Astrocyte of the cerebellum (primary cell): ENCODE results near the gene EFEMP2.

ENCODE experiments used
- DNase-seq: peaks from one replicate; pipeline ENCODE4 v3.0.0-alpha.2; 2011; ENCODE audit warnings: low read depth
- H3K4me3 ChIP-seq: 2 replicates; pipeline ENCODE4 v1.5.1; 2011; ENCODE audit warnings: mild to moderate bottlenecking, low read depth, low read length, moderate library complexity
- in situ Hi-C: cut with HindIII; loops from 2 replicates; pipeline ENCODE4 v1.10.0; 2017; ENCODE audit warnings: low sequenced_read_pairs
- TF ChIP-seq, protein P1 (sequence below): IDR thresholded peaks from 2 replicates; pipeline ENCODE4 v1.5.1; 2012; ENCODE audit warnings: low read length, low read depth, moderate library complexity, mild to moderate bottlenecking; ENCODE audit errors: missing control alignments

The EFEMP2 gene

GRCh38 chr11:65829459-65829858 is 43.1 kb downstream of the EFEMP2 start:
- in situ Hi-C loops: no loop called here
- no peak overlapping the region for H3K4me3 ChIP-seq
- TF ChIP-seq, protein P1, sequence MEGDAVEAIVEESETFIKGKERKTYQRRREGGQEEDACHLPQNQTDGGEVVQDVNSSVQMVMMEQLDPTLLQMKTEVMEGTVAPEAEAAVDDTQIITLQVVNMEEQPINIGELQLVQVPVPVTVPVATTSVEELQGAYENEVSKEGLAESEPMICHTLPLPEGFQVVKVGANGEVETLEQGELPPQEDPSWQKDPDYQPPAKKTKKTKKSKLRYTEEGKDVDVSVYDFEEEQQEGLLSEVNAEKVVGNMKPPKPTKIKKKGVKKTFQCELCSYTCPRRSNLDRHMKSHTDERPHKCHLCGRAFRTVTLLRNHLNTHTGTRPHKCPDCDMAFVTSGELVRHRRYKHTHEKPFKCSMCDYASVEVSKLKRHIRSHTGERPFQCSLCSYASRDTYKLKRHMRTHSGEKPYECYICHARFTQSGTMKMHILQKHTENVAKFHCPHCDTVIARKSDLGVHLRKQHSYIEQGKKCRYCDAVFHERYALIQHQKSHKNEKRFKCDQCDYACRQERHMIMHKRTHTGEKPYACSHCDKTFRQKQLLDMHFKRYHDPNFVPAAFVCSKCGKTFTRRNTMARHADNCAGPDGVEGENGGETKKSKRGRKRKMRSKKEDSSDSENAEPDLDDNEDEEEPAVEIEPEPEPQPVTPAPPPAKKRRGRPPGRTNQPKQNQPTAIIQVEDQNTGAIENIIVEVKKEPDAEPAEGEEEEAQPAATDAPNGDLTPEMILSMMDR: no peak
- DNase-seq: no peak

GRCh38 chr11:65826984-65827735 is 45.4 kb downstream of the EFEMP2 start:
- no peak overlapping the region for H3K4me3 ChIP-seq
- DNase-seq: no peak
- in situ Hi-C loops: no loop called here
- TF ChIP-seq, protein P1: no peak

GRCh38 chr11:65822776-65823528 is 49.6 kb downstream of the EFEMP2 start:
- in situ Hi-C loops: no loop called here
- H3K4me3 ChIP-seq: no peak overlapping the region
- DNase-seq: no peak
- TF ChIP-seq, protein P1: no peak

GRCh38 chr11:65821107-65821506 is 51.5 kb downstream of the EFEMP2 start:
- H3K4me3 ChIP-seq: no peak overlapping the region
- in situ Hi-C loops: no loop called here
- TF ChIP-seq, protein P1: no peak
- DNase-seq: no peak

DNA sequence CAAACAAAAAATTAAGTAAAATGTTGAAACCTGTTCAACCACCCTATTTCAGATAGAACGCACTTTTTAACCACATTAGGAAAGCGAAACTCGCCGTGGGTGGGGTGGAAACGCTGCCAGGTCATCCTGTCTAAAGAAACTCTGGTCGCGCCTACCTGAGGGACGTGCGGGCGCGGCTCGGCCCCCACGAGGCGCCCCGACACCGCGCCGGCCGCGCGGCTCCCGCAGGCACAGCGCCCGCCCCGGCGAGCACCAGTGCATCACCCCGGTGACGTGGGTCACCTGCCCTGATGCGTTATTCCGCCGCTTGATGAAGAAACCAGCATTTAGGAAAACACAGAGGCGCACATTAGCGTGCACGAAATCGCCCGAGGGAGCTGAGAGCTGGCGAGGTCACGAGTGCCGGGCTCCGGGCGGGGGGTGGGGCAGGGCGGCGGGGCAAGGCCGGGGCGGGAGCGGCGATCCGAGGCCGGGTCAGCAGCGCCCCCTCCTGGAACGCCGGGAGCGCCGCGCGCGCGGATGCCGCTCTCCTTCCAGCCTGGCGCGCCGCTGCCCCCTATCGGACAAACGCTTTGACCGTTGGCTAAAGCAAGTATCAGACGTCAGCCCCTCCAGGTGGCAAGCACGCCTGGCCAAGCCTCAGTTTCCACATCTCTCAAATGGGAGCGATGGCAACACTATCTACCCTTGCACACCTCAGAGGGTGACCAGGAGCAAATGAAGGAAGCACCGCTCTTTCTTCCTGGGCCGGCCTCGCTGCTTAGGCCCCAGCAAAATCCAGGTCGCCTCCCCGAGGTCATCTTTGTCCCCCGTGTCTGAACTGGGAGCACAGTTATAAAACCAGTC is 54.5 kb downstream of the EFEMP2 start:
- DNase-seq: peak; percentile 74
- H3K4me3 ChIP-seq: peak overlapping the region; percentile 49
- in situ Hi-C loops: no loop called here
- TF ChIP-seq, protein P1: peak; percentile 95

DNA sequence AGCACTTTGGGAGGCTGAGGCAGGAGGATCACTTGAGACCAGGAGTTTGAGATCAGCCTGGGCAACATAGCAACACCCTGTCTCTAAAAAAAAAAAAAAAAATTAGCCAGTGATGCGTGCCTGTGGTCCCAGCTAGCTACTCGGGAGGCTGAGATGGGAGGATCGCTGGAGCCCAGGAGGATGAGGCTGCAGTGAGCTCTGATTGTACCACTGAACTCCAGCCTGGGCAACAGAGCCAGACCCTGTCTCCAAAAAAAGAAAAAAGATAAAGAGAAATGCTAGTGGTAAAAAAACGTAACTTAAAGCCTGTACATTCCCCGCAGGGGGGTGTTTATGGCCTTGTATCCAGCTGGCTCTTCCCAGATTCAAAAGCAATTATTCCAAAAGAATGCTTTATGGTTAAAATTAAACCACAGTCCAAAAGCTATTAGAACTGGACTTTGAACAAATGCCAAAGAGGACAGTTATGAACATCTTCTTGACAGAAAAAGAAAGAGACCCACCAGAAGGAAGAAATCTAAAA is 55.2 kb downstream of the EFEMP2 start:
- peak overlapping the region; percentile 49 for H3K4me3 ChIP-seq
- TF ChIP-seq, protein P1: no peak
- in situ Hi-C loops: no loop called here
- peak; percentile 16 for DNase-seq
